HepG2 (cell line): Measurements from ENCODE around the gene BTN1A1. TPM values are rescaled to one million over a fixed set of nuclear protein-coding genes. Genes with fewer than 3 reads are reported as not detected.
A peak's percentile ranks its signal among the peaks of the same experiment; 100 is the strongest.

Experiments used
- ATF1 ChIP-seq: IDR thresholded peaks from 2 replicates; pipeline ENCODE4 v1.6.1; 2016; ENCODE audit warnings: mild to moderate bottlenecking, control low read depth
- HNF1A ChIP-seq, 2 experiments: sonication (generic) in 1 of 2; formaldehyde crosslinking in 1 of 2; IDR thresholded peaks; 2 replicates each; pipeline versions ENCODE4 v1.4.0 to v1.6.1; 2016 to 2020; ENCODE audit warnings: borderline replicate concordance in 1 of 2, low read depth in 1 of 2, mild to moderate bottlenecking in 1 of 2, missing genetic modification reagents in 1 of 2
- IKZF1 ChIP-seq: fragments of 450-650 bp; IDR thresholded peaks from 2 replicates; pipeline ENCODE4 v1.7.1; 2016
- KIAA2018 ChIP-seq: sonication (generic); formaldehyde crosslinking; IDR thresholded peaks from 2 replicates; pipeline ENCODE4 v1.5.0; 2020; ENCODE audit warnings: mild to moderate bottlenecking, missing genetic modification reagents, borderline replicate concordance
- MIXL1 ChIP-seq: IDR thresholded peaks from 2 replicates; pipeline ENCODE4 v1.6.1; 2016
- NFAT5 ChIP-seq: sonication (generic); formaldehyde crosslinking; IDR thresholded peaks from 2 replicates; pipeline ENCODE4 v1.4.0; 2020; ENCODE audit warnings: missing genetic modification reagents
- RAD51 ChIP-seq: fragments of 450-650 bp; IDR thresholded peaks from 2 replicates; pipeline ENCODE4 v1.6.1; 2016; ENCODE audit warnings: borderline replicate concordance
- ZFYVE20 ChIP-seq: sonication (generic); formaldehyde crosslinking; IDR thresholded peaks from 2 replicates; pipeline ENCODE4 v1.8.0; 2023; ENCODE audit warnings: low read depth, mild to moderate bottlenecking, moderate library complexity, missing genetic modification reagents, borderline replicate concordance
- ZNF576 ChIP-seq: sonication (generic); formaldehyde crosslinking; IDR thresholded peaks from 2 replicates; pipeline ENCODE4 v1.4.0; 2020; ENCODE audit warnings: mild to moderate bottlenecking, missing genetic modification reagents
- polyA plus RNA-seq, 8 experiments: library from polyadenylated mRNA; depleted of rRNA in 3 of 8; stranded (reverse) in 7 of 8; unstranded in 1 of 8; fragments of >200 nt; fragmentation: Illumina TruSeq in 4 of 8; extraction: Trizol in 4 of 8; gene quantifications; 2 replicates each; pipeline versions ENCODE4 v1.2.1 to v1.2.3, GENCODE V29; 2011 to 2016; ENCODE audit warnings: low read depth in 4 of 8, missing spikeins in 1 of 8, mixed read lengths in 1 of 8; ENCODE audit not compliant: insufficient read depth in 1 of 8
- total RNA-seq, 5 experiments: library from RNA; depleted of rRNA; stranded (reverse); fragments of >200 nt; fragmentation: Illumina TruSeq; extraction: Trizol; gene quantifications; 2 replicates each; pipeline ENCODE4 v1.2.3, GENCODE V29; 2016; ENCODE audit warnings: low read depth in 1 of 5

Gene BTN1A1
- total and polyA plus RNA-seq, 2 of the 13 experiments (the other 11 are each of a cell fraction or from before 2014, with no cell fraction given) = 0.04 TPM; not detected in 1

GRCh38 chr6:26537846-26538571, 37.9 kb downstream of the BTN1A1 start, which contains the start of gene HMGN4 (continued):
- TF ChIP-seq HNF1A (IDR thresholded peaks at IDR 0.05; ENCODE audit: low read depth) = no peak; the same call in 1 of the 2 replicates
- peak; percentile 36; the same call in 1 of the 2 replicates for TF ChIP-seq HNF1A (CRISPR knock-in tag; IDR thresholded peaks at IDR 0.05; ENCODE audit: borderline replicate concordance)
- TF ChIP-seq MIXL1 (CRISPR knock-in tag) = peak; percentile 32; the same call in 1 of the 2 replicates
- TF ChIP-seq ATF1 (CRISPR knock-in tag) = no peak
- TF ChIP-seq ZFYVE20 (CRISPR knock-in tag) = no peak
- TF ChIP-seq NFAT5 = no peak; the same call in 1 of the 2 replicates
- no peak for TF ChIP-seq IKZF1
- peak; percentile 92 for TF ChIP-seq ZNF576 (CRISPR knock-in tag)
- TF ChIP-seq RAD51 = no peak
- peak; percentile 79; the same call in 1 of the 2 replicates for TF ChIP-seq KIAA2018
